SK-N-DZ (cell line): Measurements from ENCODE around the gene WDR91.

ENCODE experiments used
- DNase-seq: peaks from one replicate; pipeline ENCODE4 v3.0.0-alpha.2; 2015; ENCODE audit warnings: low spot score

WDR91 gene

DNA sequence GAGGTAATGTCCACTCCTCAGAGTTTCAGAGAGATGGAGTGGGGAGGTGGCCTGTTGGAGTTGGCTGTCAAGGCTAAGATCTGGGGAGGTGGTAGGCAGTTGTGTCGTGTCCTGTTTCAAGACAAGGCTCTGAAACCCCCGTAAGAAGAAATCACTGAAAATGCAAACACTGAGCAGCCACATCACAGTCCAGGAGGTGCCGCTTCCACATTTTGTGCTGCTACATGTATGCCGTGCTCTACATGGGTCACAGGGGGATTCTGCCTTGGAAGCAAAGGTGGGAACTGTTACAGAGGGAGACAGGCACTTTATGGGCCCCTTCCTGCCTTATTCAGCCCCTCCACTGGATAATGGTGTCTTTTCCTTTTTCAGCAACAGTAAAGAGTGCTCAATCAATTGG is 11.9 kb downstream of the WDR91 start:
- DNase-seq, result no peak

DNA sequence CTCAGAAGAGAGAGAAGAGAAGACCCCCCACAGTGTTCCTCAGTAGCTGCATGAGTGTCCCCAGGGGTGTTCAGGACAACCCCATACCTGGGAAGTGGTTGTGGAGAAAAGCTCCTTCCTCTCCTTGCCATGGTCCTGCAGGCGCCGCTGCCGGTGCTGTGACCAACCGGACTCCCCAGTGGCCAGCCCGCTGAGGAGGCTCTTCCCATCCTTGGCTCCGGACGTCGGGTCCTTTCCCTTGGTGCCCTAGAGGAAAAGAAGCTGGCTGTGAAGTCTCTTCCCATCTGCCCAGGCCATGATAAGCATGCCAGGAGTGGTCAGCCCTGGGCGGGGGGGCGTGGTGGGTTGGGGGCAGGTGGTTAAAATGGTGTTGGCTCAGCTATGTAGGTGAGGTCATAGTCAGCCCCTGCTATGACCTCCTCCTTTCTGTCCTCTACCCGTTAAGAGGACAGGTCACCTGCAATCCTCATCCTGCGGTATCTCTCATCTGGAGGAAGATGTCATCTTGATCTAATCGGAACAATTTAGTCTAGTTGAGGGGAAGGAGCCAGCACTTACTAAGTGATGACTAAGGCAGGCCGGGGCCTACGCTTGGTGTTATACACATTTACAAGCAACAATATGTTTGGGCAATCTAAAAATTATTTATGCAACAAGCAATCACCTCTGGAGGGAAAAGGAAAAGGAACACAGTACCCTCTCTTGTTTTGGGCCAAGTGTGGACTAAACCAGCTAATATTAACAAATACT is 13.2 kb downstream of the WDR91 start:
- no peak for DNase-seq

DNA sequence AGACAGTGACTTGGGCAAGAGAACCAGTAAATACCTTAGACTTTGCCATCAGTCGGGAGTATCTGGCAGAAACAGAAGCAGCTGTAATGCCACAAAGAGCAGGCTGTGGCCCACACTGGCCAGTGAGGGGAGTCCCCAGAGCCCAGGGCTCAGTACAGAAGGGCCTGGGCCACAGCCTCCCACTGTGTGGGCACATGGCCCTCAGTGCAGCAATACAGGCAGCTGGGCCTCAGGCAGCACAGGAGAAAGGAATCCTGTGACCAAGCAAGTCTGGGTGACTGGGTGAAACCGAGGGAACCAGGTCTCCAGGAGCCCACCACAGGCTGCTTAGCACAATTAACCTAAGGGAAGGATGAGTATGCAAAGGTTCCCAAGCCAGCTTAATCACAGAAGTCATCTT is 14.0 kb downstream of the WDR91 start:
- no peak for DNase-seq

DNA sequence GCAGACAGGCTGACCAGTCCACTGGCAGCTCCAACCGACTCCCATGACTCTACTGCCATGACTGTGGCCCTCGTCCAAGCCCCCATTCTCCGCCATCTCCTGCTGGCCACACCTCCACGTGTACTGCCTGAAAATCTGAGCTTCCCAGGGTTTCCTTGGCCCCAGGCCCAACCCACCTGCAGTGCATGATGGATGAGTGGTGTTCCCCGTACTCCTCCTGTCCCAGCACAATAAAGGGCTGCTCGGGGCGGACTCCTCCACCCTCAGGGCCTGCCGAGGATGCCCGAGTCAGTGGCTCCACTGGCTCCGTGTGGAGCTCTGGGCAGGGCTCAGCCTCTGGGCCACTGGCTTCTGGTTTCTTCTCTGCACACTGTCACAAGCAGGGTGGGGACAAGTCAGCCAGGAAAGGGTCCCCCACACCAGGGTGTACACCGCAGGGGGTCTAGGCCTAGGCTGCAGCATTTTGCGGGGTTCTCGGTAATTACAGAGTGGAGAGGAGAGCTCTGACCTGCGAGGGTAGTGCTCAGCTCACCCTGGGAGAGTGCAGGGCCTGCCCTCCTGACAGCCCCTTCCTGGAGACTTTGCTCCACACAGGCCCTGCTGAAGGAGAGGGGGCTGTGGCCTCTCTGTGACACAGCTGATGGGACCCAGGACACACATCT is 15.2 kb downstream of the WDR91 start:
- no peak for DNase-seq

DNA sequence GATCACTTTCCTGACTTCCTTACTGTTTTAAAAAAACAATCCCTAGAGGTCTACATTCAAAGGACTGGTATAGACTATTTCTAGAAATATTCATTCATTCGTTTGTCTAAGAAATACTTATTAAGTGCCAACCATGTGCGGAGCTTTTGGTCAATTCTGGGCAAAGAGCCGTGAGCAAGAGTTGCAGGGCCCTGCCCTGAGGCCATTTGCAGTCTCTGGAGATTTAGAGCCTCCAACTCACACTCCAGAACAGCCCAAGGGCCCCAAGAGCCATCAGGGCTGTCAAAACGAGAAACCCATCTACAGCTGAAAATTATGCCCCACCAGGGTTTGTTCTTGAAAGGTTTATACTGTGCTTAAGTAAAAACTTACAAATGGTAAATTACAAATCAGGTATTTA is 16.2 kb downstream of the WDR91 start:
- no peak for DNase-seq

DNA sequence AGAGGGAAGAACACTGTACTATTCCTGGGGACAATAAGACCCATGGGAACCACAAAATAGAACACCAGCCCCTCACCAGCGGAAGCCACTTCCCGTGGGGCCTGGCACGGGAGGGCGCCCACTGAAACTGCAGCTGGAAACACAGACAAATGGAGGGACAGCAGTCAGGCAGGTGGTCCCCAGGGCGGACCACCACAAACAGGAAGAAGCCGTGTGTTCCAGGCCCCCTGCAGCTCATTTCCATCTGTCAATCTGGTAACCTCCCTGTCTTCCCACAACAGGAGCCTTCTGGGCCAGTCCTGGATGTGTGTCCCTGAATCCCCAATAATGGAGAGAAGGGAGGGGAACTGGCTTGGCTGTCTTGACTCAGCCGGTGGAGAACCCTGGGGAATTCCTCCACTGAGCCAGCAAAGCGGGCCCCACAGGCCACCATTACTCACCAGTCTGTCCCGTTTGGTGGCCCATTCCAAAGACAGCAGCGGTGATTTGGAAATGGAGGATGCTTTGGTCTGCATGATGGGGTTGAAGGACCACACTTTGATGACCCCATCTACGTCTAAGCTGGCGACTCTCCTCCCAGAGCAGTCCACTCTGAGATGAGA is 16.7 kb downstream of the WDR91 start:
- no peak for DNase-seq

DNA sequence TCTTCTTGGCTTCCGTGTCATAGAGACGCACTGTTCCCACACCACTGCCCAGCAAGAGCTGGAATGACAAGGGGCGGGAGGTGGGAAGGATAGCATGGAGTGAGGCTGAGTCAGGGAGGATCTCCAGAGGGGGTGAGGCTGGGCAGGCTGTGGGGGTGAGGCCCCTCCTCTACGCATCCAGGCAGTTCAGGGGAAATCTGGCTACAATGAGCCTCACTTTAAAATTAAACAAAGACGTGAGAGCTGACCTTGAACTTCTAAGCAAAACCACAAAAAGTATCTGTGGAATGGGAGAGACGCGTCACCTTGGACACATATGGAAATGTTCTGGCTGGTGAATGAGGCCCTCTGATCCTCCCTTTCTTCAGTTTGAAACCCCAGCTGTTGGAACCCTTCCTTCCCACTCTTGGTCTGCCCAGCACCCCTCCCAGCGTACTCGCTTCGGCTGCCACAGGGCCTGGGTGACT is 17.7 kb downstream of the WDR91 start:
- DNase-seq, result no peak

DNA sequence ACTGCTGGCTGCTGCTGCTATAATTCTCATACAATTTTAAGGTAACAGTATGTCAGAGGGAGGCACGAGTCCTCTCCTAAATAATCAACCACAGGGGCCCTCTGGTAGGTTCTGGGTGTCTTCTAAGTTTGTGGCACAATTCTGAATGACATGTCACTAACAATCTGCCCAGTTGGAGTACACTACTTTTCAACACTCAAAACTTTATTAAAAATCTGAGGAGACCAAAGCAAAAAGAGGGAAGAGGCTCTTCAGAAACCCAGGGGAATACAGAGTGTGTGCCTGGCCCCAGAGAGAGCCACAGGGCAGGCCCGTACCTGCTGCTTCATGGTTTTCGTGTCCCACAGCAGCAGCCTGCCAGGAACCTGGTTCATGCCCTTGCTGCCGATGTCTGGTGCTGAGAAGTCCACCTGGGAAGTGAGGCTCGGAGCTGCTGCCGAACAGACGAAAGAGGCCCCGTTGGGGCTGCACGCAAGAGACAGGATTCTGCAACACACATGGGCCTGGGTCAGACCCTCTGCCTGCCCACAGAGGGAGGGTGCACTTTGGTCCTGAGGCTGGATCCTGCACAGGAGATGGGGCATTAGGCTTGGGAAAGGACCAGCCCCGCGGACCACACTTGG is 18.3 kb downstream of the WDR91 start:
- no peak for DNase-seq

DNA sequence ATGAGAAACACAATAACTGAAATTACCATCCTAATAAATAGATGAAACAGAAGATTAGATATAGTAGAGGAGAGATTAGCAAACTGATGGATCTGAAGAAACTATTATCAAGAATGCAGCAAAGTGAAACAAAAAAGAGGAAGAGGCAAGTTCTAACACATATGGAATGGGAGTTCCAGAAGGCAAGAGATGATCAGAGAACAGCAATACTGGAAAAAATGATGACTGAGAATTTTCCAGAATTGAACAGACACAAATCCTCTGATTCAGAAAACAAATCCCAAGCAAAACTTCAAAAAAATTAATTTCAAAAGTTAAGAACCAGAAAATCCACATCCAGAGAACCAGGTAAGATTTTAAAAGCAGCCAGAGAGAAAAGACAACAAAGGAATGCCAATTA is 20.6 kb downstream of the WDR91 start:
- DNase-seq, result no peak

DNA sequence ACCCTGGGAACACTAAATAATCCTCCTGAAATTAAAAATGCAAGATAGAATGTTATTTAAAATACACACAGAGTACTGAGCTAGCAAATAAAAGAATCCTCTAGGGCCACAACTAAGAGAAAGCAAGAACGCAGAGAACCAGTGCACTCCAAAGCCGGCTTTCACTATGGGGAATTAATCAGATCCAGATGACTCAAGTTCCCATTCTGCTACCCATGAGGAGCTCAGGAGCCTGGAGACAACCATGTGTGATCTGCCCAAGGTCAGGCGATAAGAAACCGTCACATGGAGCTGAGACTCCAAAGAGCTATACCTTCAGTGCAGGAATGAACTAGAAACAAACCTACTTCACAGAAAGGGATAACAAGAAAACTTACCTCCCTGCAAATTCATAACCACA is 21.4 kb downstream of the WDR91 start:
- DNase-seq, result no peak

DNA sequence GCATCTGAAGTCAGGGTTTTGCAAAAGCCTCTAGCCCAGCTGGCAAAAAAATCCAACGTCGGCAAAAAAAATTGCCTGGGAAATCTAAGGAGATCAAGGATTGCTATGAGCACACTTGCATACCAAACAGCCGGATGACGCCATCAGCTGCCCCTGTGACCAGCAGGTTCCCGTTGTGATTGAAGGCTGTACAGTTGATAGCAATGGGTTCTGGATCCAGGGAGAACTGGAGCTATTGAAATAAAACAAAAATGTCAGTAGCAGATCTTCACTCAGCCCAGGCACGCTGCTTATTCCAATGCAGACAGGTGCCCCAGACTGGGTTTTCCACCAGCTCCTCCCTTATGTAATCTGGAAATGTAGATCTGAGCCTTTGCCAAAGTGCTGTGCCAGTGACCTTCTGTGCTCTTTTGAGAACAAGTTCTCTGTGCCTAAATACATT is 22.1 kb downstream of the WDR91 start:
- no peak for DNase-seq

DNA sequence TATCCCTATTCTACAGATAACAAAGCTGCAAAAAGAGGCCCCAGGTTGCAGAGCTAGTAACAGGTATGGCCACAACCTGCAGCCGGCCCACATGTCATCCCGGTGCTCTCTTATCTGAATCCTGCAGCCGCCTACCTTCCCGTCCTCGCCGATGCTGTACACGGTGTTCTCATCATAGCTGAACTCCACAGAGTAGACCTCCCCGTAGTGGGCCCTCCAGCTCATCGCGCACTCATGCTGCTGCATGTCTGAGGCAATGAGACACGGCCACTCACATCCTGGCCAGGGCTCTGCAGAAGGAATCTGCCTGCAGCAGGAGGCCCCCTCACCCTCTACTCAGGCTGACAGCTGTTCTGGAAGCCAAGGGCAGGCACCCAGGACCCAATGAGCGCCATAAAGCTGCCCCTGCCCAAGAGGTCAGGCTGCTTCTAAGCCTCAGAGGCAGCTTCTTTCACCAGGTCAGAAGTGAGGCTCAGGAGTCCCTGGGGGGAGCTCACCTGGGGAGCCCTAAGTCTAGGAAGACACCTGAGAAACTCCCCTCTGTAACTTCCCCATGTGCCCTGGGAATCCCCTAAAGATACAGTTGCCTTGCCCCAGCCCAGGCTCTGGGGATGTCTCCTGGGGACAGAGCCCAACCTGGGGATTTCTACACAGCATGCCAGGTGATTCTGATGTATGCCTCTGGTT is 22.9 kb downstream of the WDR91 start:
- DNase-seq, result no peak

DNA sequence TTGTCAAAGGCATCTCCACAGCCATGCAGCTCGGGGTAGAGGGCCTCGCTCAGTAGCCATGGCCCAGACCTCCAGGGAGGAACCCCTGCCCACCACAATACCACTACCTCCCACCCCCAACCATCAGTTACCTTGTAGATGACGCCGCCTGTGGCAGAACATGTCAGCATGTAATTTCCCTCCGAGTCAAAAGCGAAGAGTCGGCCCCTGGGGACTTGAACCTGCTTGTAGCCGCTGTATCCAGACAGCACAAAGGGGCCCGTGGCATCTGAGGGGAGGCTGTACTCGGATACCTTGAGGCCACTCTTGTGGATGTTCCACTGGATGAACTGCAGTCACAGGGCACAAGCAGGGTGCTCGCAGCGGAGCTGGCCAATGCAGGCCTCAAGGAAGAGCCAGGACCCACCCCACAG is 24.5 kb downstream of the WDR91 start:
- DNase-seq, result no peak

DNA sequence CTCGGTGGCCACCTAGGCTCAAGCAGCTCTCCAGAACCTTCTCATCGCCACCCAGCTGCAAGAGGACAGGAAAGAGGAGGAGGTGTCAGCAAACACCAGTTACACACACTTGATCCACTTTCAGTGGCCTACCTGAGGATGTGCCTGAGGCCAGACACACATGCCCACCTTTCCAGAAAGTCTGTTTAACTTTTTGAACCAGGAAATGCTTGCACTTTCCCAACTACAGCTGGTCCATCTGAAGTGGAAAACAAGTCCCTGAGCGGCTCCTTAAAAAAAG is 25.1 kb downstream of the WDR91 start:
- no peak for DNase-seq

DNA sequence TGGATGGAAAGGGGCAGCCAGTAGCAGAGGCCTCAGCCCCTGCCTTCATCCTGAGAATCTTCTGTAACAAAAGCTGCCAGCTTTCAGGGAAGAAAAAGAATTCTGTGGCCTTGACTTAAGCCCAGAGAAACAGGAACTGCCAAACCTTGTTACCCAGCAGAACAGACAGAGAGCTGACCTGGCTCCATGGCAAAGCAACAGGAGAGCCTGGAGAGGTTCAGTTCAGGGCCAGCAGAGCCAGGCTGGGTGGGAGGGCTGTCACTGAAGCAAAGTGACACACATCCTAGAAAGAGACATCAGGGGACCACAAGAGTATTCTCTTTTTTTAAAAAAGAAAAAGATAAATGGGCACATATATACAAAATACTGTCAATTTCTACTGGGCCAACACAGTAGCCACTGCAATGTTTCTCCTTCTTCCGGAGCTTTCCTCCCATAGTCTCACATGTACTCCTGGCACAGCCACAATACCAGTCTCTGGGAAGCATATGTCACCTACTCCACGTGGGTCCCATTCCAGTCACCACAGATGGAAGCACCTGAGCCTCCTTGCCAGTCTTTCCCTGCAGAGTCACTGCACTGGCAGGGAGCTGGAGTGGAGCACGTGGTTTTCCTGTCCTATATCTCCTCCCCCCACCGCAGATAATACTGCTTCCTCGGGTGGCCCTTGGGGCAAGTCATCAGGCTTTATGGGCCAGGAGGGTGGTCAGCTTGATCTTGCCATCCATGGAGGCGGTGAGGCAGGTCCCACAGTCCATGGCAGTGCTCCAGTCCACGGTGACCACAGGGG is 25.7 kb downstream of the WDR91 start:
- no peak for DNase-seq

DNA sequence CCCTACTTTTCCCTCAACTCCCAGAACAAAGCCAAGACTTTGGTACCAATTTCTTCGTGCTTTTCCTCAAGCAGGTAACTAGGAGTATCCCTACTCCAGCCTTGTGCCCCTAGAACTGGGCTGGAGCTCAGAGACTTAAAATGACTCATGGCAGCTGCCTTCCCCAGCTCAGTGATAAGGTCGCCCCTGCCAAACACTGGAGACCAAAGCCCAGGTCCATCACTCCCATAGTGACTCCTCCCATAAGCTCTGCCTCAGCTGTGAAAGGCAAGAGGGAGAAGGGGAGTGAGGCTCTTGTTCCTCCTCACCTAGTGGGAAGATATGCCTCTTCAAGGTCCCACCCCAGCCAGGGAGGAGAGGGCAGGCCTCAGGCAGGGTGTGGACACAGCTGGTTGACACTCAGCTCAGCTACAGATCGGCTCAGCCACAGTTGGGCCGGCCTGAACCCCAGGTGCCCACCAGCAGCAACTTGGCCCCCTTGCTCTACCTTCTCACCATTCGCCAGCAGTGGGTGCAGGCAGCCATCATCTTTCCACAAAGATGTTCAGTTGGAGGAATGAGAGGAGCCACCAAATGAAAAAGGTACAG is 27.0 kb downstream of the WDR91 start:
- DNase-seq, result no peak

DNA sequence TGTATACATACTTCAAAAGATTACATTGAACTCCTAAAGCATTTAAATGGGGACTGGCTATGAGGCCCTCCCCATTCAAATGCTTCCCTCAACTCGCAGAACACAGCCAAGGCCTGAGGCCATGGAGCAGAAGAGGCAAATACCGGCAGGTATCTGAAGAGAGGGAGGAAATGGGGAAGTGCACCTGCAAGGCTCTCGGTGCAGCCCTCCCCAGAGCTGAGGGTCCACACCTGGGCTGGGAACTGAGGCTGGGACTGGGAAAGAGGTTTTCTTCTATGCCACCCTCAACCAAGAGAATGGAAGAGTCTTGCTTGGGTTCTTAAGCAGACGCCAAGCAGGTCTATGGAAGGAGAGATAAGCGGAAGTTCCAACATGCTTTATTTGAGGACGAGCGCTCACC is 27.8 kb downstream of the WDR91 start:
- DNase-seq, result no peak

DNA sequence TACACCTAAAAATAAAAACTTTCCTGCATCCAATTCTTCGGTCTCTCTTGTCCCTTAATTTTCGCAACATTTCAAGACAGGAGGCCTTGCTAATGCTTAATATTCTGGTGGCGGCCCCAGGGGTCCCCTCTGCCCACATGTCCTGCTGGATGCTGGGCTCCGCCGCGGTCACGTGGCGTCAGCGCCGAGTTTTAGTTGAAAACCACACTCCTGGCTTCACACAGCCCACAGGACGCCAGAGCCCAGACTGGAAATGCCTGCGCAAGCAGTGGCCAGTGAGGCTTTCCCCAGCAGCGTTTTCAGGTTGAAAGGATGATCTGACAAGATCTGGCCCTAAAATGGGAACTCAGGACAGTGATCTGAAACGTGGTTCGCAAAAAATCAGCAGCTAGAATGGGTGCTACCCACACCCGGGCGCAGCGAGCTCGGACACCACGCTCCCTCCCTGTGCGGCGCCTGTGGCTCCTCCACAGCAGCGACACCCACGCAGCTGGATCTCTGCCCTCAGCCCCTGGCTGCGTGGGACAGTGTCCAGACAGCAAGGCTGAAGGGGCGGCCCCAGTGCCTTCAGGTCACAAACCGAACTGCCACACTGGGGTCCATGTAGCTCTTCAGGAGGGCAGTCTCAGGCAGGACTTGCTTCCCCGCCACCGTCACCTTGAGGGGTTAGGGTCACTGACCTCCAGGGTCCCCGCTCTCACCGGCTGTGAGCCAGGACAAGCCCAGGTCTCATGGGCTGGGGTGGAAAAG is 29.2 kb downstream of the WDR91 start:
- no peak for DNase-seq

DNA sequence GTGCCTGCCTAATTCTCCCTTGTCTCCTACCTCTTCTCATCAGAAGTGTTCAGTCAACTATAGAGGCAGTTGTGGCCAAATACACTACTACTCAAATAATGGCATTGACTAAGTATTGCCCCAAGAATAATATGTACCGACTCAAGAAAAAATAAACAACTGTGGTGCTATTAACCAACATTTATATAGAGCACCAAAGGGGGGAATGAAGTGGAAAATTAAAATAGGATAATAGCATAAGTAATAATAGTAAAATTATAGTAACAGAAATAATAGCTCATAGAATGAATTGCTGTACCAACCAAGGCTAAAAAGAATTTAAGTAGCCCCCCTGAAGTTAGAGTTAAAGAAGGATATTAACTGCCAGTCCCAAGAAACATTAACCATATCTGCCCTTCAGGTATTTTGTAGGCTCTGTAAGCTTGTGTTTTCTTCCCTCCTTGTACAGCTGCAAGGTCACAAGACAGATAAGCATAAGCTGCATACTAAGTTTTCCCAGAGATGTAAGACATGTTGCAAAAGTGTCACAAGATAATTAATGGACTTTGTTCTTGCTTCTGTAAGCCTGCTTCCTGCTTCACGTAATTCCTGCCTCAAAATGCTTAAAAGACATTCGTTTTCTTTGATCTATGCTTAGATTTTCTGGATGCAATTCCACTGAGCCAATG is 29.9 kb downstream of the WDR91 start:
- no peak for DNase-seq

DNA sequence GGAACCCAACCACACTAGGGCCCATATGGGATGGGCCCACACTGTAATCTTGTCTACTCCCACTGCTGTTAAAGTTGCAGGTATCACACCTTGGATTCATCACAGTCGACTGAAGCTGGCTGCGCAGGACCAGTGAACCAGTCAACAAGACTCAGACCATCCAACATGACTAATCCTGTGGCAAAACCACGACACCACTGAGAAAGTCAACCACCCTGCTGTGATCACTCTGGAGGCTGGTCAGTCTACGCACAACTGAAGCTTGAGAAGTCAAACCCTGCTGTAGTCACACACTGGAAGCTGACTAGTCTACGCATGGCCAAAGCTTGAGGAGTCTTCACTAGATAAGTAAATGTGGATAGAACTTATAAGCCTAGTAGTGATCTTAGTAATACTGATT is 31.2 kb downstream of the WDR91 start:
- no peak for DNase-seq
